H1 (cell line): ENCODE results near the gene PRMT3. TPM values are rescaled to one million over a fixed set of nuclear protein-coding genes. Genes with fewer than 3 reads are reported as not detected.

Experiments
- BACH1 ChIP-seq: IDR thresholded peaks from 2 replicates; pipeline ENCODE4 v1.6.1; 2012; ENCODE audit warnings: low read length, improper control_type of control experiment
- CREB1 ChIP-seq: IDR thresholded peaks from 2 replicates; pipeline ENCODE4 v1.6.1; 2012; ENCODE audit warnings: inconsistent platforms
- POU5F1 ChIP-seq: IDR thresholded peaks from 2 replicates; pipeline ENCODE4 v1.6.1; 2011; ENCODE audit warnings: low read depth, mild to moderate bottlenecking, low read length, moderate library complexity
- SIRT6 ChIP-seq: IDR thresholded peaks from one replicate; pipeline ENCODE4 v1.7.1; 2012; ENCODE audit warnings: low read length, inconsistent platforms
- SP1 ChIP-seq: IDR thresholded peaks from 2 replicates; pipeline ENCODE4 v1.6.1; 2011; ENCODE audit warnings: low read depth, low read length
- polyA plus RNA-seq, 7 experiments: library from polyadenylated mRNA; depleted of rRNA in 3 of 7; stranded (reverse) in 5 of 7; unstranded in 2 of 7; fragments of >200 nt in 5 of 7; fragments of 200-250 nt in 2 of 7; gene quantifications; 1 replicate in 5 of 7; 2 replicates in 1 of 7; 4 replicates in 1 of 7; pipeline versions ENCODE4 v1.2.1 to v1.2.3, GENCODE V29; 2011 to 2013; ENCODE audit warnings: missing spikeins in 2 of 7, mixed read lengths in 2 of 7
- total RNA-seq: library from RNA; stranded (reverse); fragmentation: NEBNext Ultra II Directional; extraction: Animal tissue kit (Norgen Biotek cat#: 25700); gene quantifications from 2 replicates; pipeline ENCODE4 v1.2.1, GENCODE V29; 2021
- TF ChIP-seq, protein P1 (sequence below): fragments of 300-600 bp; sonication (generic); IDR thresholded peaks from 2 replicates; pipeline ENCODE4 v1.7.1; 2012; ENCODE audit warnings: low read length, moderate library complexity, mild to moderate bottlenecking, inconsistent platforms; ENCODE audit not compliant: insufficient replicate concordance
- TF ChIP-seq, protein P2 (sequence below): IDR thresholded peaks from 2 replicates; pipeline ENCODE4 v1.6.1; 2011; ENCODE audit warnings: low read length, improper control_type of control experiment

Gene PRMT3
- total and polyA plus RNA-seq, 2 of the 8 experiments (the other 6 are each of a cell fraction or from before 2014, with no cell fraction given) = 11.2 to 26.5 TPM

DNA sequence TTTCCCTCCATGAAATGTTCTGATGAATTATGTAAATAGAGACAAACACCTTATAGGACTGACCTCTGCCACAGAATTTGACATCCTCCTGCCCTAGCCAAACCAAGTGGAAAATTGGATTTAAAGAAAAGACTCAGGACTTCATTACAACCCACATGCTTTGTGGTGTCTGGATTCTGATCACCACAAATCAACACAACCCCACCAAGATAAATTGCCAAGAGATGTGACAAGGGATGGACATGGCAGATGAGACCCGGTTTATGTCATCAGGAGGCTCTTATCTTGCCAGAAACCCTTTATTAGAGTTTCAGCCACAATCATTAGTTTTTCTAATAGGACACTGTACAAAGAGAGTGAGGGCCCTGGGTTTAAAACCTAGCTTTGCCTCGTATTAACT, 154.0 kb downstream of the PRMT3 start (continued):
- TF ChIP-seq, protein P1, sequence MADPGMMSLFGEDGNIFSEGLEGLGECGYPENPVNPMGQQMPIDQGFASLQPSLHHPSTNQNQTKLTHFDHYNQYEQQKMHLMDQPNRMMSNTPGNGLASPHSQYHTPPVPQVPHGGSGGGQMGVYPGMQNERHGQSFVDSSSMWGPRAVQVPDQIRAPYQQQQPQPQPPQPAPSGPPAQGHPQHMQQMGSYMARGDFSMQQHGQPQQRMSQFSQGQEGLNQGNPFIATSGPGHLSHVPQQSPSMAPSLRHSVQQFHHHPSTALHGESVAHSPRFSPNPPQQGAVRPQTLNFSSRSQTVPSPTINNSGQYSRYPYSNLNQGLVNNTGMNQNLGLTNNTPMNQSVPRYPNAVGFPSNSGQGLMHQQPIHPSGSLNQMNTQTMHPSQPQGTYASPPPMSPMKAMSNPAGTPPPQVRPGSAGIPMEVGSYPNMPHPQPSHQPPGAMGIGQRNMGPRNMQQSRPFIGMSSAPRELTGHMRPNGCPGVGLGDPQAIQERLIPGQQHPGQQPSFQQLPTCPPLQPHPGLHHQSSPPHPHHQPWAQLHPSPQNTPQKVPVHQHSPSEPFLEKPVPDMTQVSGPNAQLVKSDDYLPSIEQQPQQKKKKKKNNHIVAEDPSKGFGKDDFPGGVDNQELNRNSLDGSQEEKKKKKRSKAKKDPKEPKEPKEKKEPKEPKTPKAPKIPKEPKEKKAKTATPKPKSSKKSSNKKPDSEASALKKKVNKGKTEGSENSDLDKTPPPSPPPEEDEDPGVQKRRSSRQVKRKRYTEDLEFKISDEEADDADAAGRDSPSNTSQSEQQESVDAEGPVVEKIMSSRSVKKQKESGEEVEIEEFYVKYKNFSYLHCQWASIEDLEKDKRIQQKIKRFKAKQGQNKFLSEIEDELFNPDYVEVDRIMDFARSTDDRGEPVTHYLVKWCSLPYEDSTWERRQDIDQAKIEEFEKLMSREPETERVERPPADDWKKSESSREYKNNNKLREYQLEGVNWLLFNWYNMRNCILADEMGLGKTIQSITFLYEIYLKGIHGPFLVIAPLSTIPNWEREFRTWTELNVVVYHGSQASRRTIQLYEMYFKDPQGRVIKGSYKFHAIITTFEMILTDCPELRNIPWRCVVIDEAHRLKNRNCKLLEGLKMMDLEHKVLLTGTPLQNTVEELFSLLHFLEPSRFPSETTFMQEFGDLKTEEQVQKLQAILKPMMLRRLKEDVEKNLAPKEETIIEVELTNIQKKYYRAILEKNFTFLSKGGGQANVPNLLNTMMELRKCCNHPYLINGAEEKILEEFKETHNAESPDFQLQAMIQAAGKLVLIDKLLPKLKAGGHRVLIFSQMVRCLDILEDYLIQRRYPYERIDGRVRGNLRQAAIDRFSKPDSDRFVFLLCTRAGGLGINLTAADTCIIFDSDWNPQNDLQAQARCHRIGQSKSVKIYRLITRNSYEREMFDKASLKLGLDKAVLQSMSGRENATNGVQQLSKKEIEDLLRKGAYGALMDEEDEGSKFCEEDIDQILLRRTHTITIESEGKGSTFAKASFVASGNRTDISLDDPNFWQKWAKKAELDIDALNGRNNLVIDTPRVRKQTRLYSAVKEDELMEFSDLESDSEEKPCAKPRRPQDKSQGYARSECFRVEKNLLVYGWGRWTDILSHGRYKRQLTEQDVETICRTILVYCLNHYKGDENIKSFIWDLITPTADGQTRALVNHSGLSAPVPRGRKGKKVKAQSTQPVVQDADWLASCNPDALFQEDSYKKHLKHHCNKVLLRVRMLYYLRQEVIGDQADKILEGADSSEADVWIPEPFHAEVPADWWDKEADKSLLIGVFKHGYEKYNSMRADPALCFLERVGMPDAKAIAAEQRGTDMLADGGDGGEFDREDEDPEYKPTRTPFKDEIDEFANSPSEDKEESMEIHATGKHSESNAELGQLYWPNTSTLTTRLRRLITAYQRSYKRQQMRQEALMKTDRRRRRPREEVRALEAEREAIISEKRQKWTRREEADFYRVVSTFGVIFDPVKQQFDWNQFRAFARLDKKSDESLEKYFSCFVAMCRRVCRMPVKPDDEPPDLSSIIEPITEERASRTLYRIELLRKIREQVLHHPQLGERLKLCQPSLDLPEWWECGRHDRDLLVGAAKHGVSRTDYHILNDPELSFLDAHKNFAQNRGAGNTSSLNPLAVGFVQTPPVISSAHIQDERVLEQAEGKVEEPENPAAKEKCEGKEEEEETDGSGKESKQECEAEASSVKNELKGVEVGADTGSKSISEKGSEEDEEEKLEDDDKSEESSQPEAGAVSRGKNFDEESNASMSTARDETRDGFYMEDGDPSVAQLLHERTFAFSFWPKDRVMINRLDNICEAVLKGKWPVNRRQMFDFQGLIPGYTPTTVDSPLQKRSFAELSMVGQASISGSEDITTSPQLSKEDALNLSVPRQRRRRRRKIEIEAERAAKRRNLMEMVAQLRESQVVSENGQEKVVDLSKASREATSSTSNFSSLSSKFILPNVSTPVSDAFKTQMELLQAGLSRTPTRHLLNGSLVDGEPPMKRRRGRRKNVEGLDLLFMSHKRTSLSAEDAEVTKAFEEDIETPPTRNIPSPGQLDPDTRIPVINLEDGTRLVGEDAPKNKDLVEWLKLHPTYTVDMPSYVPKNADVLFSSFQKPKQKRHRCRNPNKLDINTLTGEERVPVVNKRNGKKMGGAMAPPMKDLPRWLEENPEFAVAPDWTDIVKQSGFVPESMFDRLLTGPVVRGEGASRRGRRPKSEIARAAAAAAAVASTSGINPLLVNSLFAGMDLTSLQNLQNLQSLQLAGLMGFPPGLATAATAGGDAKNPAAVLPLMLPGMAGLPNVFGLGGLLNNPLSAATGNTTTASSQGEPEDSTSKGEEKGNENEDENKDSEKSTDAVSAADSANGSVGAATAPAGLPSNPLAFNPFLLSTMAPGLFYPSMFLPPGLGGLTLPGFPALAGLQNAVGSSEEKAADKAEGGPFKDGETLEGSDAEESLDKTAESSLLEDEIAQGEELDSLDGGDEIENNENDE = no peak
- TF ChIP-seq BACH1 (no peak), SIRT6 (no peak), SP1 (no peak), CREB1 (no peak), POU5F1 (no peak)
- TF ChIP-seq, protein P2, sequence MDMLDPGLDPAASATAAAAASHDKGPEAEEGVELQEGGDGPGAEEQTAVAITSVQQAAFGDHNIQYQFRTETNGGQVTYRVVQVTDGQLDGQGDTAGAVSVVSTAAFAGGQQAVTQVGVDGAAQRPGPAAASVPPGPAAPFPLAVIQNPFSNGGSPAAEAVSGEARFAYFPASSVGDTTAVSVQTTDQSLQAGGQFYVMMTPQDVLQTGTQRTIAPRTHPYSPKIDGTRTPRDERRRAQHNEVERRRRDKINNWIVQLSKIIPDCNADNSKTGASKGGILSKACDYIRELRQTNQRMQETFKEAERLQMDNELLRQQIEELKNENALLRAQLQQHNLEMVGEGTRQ = no peak
